Activated T-helper 1 cell treated with Interleukin-2 at 50 U/mL for 16 hours (primary cell): Measurements from ENCODE around the gene CDH23.

Source experiments
- DNase-seq: peaks from one replicate; pipeline ENCODE4 v3.0.0-alpha.2; 2020; ENCODE audit warnings: low read depth

CDH23 gene

DNA sequence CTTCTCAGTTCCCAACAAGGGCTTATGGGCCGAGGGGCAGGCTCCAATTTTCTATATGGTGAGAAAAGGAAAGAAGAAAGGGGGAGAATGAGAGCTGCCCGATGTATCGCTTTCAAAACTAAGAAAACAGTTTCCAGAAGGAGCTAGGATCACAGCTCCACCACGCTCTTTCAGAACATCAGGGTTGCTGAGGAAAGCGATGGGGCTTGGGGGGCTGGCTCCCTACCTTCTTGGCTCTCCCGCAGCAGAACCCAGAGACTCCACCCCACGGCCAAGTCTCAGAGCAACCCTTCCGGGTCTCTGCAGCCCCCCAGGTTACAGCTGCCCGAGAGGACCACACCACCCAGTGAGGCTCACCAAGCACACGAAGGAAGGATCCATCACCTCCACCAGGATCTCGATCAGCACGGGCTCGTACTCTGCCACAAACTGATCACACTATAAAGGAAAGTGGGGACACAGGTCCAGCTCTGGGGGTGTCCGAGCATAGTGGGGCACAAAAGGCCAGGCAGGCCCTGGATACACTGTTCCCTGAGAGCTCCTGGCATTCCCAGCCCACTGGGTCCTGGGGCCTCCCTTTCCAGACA is 422.0 kb downstream of the CDH23 start:
- no peak for DNase-seq

GRCh38 chr10:71819441-71819861 is 422.7 kb downstream of the CDH23 start:
- no peak for DNase-seq

GRCh38 chr10:71819985-71820384 is 423.3 kb downstream of the CDH23 start:
- no peak for DNase-seq

DNA sequence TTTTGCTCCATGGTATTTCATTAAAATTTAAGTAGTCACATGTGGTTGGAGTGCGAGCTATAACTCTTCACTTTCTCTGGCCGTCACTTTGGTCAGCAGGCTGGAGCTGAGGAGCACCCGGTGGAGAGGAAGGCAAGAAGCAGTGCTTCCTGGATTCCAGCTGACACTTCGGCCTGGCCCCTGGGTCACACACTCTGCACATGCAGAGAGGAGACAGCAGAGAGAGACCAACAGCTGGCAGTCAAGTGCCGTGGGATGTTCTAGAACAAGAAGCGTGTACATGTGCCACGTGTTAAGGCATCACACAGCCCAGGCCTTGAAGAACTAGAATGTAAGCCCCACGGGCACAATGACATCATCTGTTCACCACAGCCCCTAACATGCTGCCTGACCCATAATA is 424.2 kb downstream of the CDH23 start:
- no peak for DNase-seq

GRCh38 chr10:71821909-71822763 is 425.4 kb downstream of the CDH23 start:
- DNase-seq, result no peak

DNA sequence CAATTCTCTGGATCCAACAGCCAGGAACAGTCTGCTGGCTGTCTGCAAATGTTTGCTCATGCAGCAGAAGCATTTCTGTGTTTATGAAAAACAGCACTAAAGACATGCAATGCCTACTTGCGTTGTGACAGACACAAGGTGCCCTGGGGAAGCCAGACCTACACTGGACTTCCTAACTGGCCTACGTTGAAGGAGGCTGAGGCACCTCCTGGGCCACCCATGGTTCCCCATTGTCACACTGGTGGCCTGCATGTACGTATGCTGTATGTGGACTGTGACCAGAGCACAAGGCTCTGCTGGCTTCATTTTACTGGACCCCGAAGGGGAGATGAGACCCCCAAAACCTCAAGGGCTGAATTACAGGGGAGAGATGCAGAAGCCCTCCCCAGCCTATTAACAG is 426.6 kb downstream of the CDH23 start:
- no peak for DNase-seq

GRCh38 chr10:71824333-71824732 is 427.6 kb downstream of the CDH23 start:
- no peak for DNase-seq

GRCh38 chr10:71825217-71825616 is 428.5 kb downstream of the CDH23 start:
- DNase-seq, result no peak

- DNase-seq, result no peak
Observed at GRCh38 chr10:71827852-71828251, 431.1 kb downstream of the CDH23 start.

DNA sequence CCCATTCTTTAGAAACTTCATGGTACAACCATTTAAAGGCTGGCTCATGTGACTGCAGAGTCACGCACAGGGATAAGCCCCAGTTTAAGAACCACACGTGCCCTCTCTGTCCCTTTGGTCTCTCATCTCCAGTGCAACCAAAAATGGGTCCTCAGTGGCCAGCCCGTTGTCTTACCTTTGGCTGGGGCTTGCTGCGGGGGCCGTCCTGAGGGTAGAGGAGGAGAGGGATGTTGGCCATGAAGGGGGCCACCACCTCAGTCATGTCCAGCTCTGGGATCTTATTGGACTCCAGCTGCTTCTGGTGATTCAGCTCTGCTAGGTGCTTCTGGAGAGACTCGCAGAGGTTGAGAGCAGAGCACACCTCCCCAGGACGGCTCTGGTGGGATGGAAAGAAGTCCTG is 432.0 kb downstream of the CDH23 start:
- DNase-seq, result no peak

- no peak for DNase-seq
Observed at GRCh38 chr10:71829171-71829570, 432.5 kb downstream of the CDH23 start.

DNA sequence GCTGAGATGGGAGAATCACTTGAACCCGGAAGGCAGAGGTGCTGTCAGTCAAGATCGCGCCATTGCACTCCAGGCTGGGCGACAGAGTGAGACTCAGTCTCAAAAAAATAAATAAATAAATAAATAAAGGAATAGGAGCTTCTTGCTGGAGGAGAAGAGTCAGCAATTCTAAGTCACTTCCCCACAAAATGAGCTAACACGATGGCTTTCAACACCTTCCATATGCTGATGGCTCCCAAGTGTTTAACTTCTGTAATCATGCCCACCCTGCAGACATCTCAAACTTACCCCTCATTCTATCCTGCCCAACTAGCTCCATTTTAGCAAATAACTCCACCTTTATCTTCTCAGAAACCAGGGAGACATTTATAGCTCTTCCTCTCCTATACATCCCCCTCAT is 433.2 kb downstream of the CDH23 start:
- no peak for DNase-seq

GRCh38 chr10:71830726-71831125 is 434.0 kb downstream of the CDH23 start:
- DNase-seq, result no peak

DNA sequence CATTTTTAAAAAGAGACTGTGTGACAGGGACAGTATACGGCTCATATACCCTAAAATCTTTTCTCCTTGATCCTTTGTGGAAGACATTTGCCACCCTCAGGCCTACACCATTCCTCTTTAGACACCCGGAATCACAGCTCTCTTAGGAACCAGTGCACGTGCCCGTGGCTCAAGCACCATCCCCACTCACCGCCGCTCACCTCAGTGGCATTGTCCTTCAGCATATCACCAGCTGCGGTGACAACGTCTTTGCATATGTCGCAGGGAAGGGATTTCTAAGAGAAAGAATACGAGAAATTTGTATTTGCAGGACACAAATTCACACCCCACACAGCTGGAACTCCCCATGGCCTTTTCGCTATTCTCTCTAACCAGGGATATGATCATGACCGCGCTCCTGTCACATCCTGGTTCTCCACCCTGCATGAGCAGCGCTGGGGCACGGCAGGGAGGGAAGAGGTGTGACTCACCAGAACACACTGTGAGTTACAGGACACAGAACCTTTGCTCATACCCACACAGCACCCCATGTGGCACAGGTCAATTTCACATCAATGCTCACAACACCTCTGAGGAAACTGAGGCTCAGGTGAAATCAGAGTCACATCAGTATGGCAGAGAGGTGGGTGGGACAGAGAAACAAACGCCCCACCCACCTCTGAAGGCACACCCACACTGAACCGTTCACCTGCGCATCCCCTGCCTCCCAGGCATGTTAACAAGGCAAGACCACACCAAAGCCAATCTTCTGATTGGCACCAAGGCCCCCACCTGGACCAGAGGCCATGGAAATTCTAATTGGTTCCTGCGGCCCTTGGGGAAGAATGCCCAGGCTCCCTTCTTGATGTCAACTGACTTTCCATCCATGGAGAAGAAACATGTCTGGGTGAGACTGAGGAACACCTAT is 435.2 kb downstream of the CDH23 start:
- DNase-seq, result no peak

- no peak for DNase-seq
Observed at GRCh38 chr10:71832967-71833366, 436.2 kb downstream of the CDH23 start.

GRCh38 chr10:71833451-71834342 is 437.0 kb downstream of the CDH23 start:
- no peak for DNase-seq

- no peak for DNase-seq
Observed at GRCh38 chr10:71834343-71834674, 437.6 kb downstream of the CDH23 start.

GRCh38 chr10:71835671-71836595 is 439.2 kb downstream of the CDH23 start:
- DNase-seq, result no peak

GRCh38 chr10:71836596-71836974 is 439.9 kb downstream of the CDH23 start:
- DNase-seq, result no peak

- no peak for DNase-seq
Observed at GRCh38 chr10:71837098-71837827, 440.5 kb downstream of the CDH23 start.
